GM23338 (cell line): Measurements from ENCODE around the gene SDHB. TPM values are rescaled to one million over a fixed set of nuclear protein-coding genes. Genes with fewer than 3 reads are reported as not detected.

Source experiments
- ATAC-seq: fragments of 200-7000 bp; cut with Tn5 transposase; 3 replicates; pipeline ENCODE4 v1.9.1; 2020
- DNase-seq: peaks from one replicate; pipeline ENCODE4 v3.0.0-alpha.2; 2015; ENCODE audit warnings: low spot score
- H2AFZ ChIP-seq: fragments of 200-600 bp; sonication (generic); 2 replicates; pipeline ENCODE4 v1.8.0; 2016; ENCODE audit warnings: antibody characterized with exemption, mild to moderate bottlenecking, moderate library complexity
- H3F3A ChIP-seq: fragments of 200-600 bp; sonication (generic); replicated peaks from 2 replicates; pipeline ENCODE4 v1.8.0; 2017; ENCODE audit warnings: antibody characterized with exemption, mixed run types, low read depth
- H3K27ac ChIP-seq: fragments of 200-600 bp; sonication (generic); 2 replicates; pipeline ENCODE4 v1.6.1; 2016; ENCODE audit warnings: low read depth
- H3K27me3 ChIP-seq: fragments of 200-600 bp; sonication (generic); 2 replicates; pipeline ENCODE4 v1.8.0; 2016; ENCODE audit warnings: mild to moderate bottlenecking, mixed run types, moderate library complexity; ENCODE audit not compliant: insufficient read depth
- H3K36me3 ChIP-seq: fragments of 200-600 bp; sonication (generic); 2 replicates; pipeline ENCODE4 v1.8.0; 2016; ENCODE audit warnings: mild to moderate bottlenecking; ENCODE audit not compliant: insufficient read depth
- H3K4me1 ChIP-seq: fragments of 200-600 bp; sonication (generic); 2 replicates; pipeline ENCODE4 v1.8.0; 2016; ENCODE audit warnings: mild to moderate bottlenecking, moderate library complexity; ENCODE audit not compliant: insufficient read depth
- H3K4me2 ChIP-seq: fragments of 200-600 bp; sonication (generic); 2 replicates; pipeline ENCODE4 v1.7.1; 2017; ENCODE audit warnings: mixed run types
- H3K4me3 ChIP-seq: fragments of 200-600 bp; sonication (generic); 2 replicates; pipeline ENCODE4 v1.6.1; 2016; ENCODE audit warnings: mixed run types
- H3K79me2 ChIP-seq: fragments of 200-600 bp; sonication (generic); replicated peaks from 2 replicates; pipeline ENCODE4 v1.8.0; 2017; ENCODE audit warnings: mild to moderate bottlenecking; ENCODE audit not compliant: insufficient read depth
- H3K9me2 ChIP-seq: fragments of 200-600 bp; sonication (generic); 2 replicates; pipeline ENCODE4 v1.8.0; 2017; ENCODE audit not compliant: insufficient read depth
- H4K20me1 ChIP-seq: fragments of 200-600 bp; sonication (generic); replicated peaks from 2 replicates; pipeline ENCODE4 v1.8.0; 2017; ENCODE audit warnings: mild to moderate bottlenecking; ENCODE audit not compliant: insufficient read depth
- H3K27ac Mint-ChIP-seq: 2 replicates; pipeline ENCODE4 v1.8.0; 2020; ENCODE audit warnings: inconsistent platforms, mild to moderate bottlenecking, moderate library complexity, mixed read lengths
- H3K27me3 Mint-ChIP-seq: 3 replicates; pipeline ENCODE4 v1.8.0; 2022; ENCODE audit warnings: low read depth, mild to moderate bottlenecking, moderate library complexity, mixed read lengths, inconsistent platforms; ENCODE audit not compliant: insufficient read depth, poor library complexity
- H3K36me3 Mint-ChIP-seq: 3 replicates; pipeline ENCODE4 v1.8.0; 2021; ENCODE audit warnings: low read depth, mild to moderate bottlenecking, inconsistent platforms, moderate library complexity, mixed read lengths
- H3K4me1 Mint-ChIP-seq: 3 replicates; pipeline ENCODE4 v1.8.0; 2020; ENCODE audit warnings: mild to moderate bottlenecking, inconsistent platforms, mixed read lengths
- H3K4me3 Mint-ChIP-seq: 3 replicates; pipeline ENCODE4 v1.8.0; 2021; ENCODE audit warnings: moderate library complexity, mild to moderate bottlenecking, inconsistent platforms, mixed read lengths
- H3K9me3 Mint-ChIP-seq: 3 replicates; pipeline ENCODE4 v1.8.0; 2020; ENCODE audit warnings: moderate library complexity, mild to moderate bottlenecking, inconsistent platforms, mixed read lengths
- CREB1 ChIP-seq: fragments of 250-450 bp; sonication (Bioruptor Pico); IDR thresholded peaks from 2 replicates; pipeline ENCODE4 v1.5.0; 2020; ENCODE audit warnings: low read depth, mild to moderate bottlenecking, moderate library complexity
- EZH2 ChIP-seq: fragments of 200-600 bp; sonication (generic); IDR thresholded peaks from one replicate; pipeline ENCODE4 v1.8.0; 2017; ENCODE audit warnings: antibody characterized with exemption, mild to moderate bottlenecking, low read depth; ENCODE audit not compliant: unreplicated experiment
- EZH2phosphoT487 ChIP-seq: fragments of 200-600 bp; sonication (generic); IDR thresholded peaks from one replicate; pipeline ENCODE4 v1.8.1; 2018; ENCODE audit warnings: antibody characterized with exemption; ENCODE audit not compliant: unreplicated experiment
- JUNB ChIP-seq: IDR thresholded peaks from one replicate; pipeline ENCODE4 v1.6.1; 2016; ENCODE audit warnings: antibody characterized with exemption; ENCODE audit not compliant: unreplicated experiment
- NANOG ChIP-seq: IDR thresholded peaks from 2 replicates; pipeline ENCODE4 v1.6.1; 2016; ENCODE audit warnings: antibody characterized with exemption, borderline replicate concordance
- POLR2AphosphoS5 ChIP-seq: IDR thresholded peaks from 2 replicates; pipeline ENCODE4 v1.6.1; 2016; ENCODE audit warnings: antibody characterized with exemption, low read depth
- STAT1 ChIP-seq: IDR thresholded peaks from one replicate; pipeline ENCODE4 v1.6.1; 2016; ENCODE audit warnings: antibody characterized with exemption; ENCODE audit not compliant: unreplicated experiment
- ZNF114 ChIP-seq: fragments of 250-450 bp; sonication (Bioruptor Pico); IDR thresholded peaks from 2 replicates; pipeline ENCODE4 v1.5.0; 2020; ENCODE audit warnings: mild to moderate bottlenecking, moderate library complexity
- ZNF331 ChIP-seq: fragments of 250-450 bp; sonication (Bioruptor Pico); IDR thresholded peaks from 2 replicates; pipeline ENCODE4 v1.5.0; 2020; ENCODE audit warnings: low read depth, mild to moderate bottlenecking, moderate library complexity
- polyA plus RNA-seq: library from polyadenylated mRNA; unstranded; fragments of >200 nt; fragmentation: Nextera tagmentation; extraction: Ambion mirVana; gene quantifications from 2 replicates; pipeline ENCODE4 v1.2.1, GENCODE V29; 2016
- total RNA-seq: library from RNA; depleted of rRNA; stranded (reverse); fragments of >200 nt; shearing (Covaris generic); gene quantifications from 2 replicates; pipeline ENCODE4 v1.2.3, GENCODE V29; 2014
- TF ChIP-seq, protein P1 (sequence below): fragments of 250-450 bp; sonication (Bioruptor Pico); IDR thresholded peaks from 2 replicates; pipeline ENCODE4 v1.5.0; 2020; ENCODE audit warnings: mild to moderate bottlenecking, moderate library complexity
- TF ChIP-seq, protein P2 (sequence below): IDR thresholded peaks from 2 replicates; pipeline ENCODE4 v1.6.1; 2016; ENCODE audit warnings: antibody characterized with exemption
- TF ChIP-seq, protein P3 (sequence below): IDR thresholded peaks from one replicate; pipeline ENCODE4 v1.6.1; 2018; ENCODE audit warnings: antibody characterized with exemption; ENCODE audit not compliant: unreplicated experiment
- TF ChIP-seq, protein P4 (sequence below), 2 experiments: fragments of 200-600 bp in 1 of 2; sonication (generic) in 1 of 2; conservative IDR thresholded peaks; 2 replicates each; pipeline versions ENCODE4 v1.5.1 to v1.6.1; 2016 to 2017; ENCODE audit warnings: antibody characterized with exemption in 2 of 2, low read depth in 2 of 2, mild to moderate bottlenecking in 2 of 2, moderate library complexity in 1 of 2

The SDHB gene
- total and polyA plus RNA-seq, 2 experiments from 2014 or later, result 72.8 to 112 TPM

DNA sequence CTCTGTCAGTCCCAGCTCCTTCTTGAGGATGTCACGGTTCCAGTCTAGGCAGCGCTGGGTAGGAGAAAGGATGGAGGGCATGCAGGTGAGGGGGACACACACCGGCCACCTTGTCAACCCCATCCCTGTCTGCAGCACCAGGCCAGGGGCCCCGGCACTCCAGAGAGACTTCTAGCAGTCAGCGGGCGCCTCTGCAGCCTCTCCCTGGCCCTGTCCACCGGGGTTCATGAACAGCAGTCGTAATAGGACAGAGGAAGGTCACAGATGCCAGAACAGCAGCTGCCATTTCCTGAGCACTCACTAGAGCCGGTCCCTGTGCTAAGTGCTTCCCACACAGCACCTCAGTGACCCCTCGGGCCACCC, 16.3 kb upstream of the SDHB start:
- no peak for TF ChIP-seq ZNF331 (CRISPR knock-in tag)
- no peak for TF ChIP-seq CREB1 (CRISPR knock-in tag)
- no peak for TF ChIP-seq NANOG
- no peak for TF ChIP-seq EZH2
- no peak for TF ChIP-seq JUNB
- no peak for TF ChIP-seq EZH2phosphoT487
- TF ChIP-seq, protein P1, sequence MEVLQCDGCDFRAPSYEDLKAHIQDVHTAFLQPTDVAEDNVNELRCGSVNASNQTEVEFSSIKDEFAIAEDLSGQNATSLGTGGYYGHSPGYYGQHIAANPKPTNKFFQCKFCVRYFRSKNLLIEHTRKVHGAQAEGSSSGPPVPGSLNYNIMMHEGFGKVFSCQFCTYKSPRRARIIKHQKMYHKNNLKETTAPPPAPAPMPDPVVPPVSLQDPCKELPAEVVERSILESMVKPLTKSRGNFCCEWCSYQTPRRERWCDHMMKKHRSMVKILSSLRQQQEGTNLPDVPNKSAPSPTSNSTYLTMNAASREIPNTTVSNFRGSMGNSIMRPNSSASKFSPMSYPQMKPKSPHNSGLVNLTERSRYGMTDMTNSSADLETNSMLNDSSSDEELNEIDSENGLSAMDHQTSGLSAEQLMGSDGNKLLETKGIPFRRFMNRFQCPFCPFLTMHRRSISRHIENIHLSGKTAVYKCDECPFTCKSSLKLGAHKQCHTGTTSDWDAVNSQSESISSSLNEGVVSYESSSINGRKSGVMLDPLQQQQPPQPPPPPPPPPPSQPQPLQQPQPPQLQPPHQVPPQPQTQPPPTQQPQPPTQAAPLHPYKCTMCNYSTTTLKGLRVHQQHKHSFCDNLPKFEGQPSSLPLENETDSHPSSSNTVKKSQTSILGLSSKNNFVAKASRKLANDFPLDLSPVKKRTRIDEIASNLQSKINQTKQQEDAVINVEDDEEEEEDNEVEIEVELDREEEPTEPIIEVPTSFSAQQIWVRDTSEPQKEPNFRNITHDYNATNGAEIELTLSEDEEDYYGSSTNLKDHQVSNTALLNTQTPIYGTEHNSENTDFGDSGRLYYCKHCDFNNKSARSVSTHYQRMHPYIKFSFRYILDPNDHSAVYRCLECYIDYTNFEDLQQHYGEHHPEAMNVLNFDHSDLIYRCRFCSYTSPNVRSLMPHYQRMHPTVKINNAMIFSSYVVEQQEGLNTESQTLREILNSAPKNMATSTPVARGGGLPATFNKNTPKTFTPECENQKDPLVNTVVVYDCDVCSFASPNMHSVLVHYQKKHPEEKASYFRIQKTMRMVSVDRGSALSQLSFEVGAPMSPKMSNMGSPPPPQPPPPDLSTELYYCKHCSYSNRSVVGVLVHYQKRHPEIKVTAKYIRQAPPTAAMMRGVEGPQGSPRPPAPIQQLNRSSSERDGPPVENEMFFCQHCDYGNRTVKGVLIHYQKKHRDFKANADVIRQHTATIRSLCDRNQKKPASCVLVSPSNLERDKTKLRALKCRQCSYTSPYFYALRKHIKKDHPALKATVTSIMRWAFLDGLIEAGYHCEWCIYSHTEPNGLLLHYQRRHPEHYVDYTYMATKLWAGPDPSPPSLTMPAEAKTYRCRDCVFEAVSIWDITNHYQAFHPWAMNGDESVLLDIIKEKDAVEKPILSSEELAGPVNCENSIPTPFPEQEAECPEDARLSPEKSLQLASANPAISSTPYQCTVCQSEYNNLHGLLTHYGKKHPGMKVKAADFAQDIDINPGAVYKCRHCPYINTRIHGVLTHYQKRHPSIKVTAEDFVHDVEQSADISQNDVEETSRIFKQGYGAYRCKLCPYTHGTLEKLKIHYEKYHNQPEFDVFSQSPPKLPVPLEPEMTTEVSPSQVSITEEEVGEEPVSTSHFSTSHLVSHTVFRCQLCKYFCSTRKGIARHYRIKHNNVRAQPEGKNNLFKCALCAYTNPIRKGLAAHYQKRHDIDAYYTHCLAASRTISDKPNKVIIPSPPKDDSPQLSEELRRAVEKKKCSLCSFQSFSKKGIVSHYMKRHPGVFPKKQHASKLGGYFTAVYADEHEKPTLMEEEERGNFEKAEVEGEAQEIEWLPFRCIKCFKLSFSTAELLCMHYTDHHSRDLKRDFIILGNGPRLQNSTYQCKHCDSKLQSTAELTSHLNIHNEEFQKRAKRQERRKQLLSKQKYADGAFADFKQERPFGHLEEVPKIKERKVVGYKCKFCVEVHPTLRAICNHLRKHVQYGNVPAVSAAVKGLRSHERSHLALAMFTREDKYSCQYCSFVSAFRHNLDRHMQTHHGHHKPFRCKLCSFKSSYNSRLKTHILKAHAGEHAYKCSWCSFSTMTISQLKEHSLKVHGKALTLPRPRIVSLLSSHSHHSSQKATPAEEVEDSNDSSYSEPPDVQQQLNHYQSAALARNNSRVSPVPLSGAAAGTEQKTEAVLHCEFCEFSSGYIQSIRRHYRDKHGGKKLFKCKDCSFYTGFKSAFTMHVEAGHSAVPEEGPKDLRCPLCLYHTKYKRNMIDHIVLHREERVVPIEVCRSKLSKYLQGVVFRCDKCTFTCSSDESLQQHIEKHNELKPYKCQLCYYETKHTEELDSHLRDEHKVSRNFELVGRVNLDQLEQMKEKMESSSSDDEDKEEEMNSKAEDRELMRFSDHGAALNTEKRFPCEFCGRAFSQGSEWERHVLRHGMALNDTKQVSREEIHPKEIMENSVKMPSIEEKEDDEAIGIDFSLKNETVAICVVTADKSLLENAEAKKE, result no peak
- no peak for TF ChIP-seq ZNF114 (CRISPR knock-in tag)
- TF ChIP-seq, protein P2, sequence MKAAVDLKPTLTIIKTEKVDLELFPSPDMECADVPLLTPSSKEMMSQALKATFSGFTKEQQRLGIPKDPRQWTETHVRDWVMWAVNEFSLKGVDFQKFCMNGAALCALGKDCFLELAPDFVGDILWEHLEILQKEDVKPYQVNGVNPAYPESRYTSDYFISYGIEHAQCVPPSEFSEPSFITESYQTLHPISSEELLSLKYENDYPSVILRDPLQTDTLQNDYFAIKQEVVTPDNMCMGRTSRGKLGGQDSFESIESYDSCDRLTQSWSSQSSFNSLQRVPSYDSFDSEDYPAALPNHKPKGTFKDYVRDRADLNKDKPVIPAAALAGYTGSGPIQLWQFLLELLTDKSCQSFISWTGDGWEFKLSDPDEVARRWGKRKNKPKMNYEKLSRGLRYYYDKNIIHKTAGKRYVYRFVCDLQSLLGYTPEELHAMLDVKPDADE, result no peak
- TF ChIP-seq, protein P3, sequence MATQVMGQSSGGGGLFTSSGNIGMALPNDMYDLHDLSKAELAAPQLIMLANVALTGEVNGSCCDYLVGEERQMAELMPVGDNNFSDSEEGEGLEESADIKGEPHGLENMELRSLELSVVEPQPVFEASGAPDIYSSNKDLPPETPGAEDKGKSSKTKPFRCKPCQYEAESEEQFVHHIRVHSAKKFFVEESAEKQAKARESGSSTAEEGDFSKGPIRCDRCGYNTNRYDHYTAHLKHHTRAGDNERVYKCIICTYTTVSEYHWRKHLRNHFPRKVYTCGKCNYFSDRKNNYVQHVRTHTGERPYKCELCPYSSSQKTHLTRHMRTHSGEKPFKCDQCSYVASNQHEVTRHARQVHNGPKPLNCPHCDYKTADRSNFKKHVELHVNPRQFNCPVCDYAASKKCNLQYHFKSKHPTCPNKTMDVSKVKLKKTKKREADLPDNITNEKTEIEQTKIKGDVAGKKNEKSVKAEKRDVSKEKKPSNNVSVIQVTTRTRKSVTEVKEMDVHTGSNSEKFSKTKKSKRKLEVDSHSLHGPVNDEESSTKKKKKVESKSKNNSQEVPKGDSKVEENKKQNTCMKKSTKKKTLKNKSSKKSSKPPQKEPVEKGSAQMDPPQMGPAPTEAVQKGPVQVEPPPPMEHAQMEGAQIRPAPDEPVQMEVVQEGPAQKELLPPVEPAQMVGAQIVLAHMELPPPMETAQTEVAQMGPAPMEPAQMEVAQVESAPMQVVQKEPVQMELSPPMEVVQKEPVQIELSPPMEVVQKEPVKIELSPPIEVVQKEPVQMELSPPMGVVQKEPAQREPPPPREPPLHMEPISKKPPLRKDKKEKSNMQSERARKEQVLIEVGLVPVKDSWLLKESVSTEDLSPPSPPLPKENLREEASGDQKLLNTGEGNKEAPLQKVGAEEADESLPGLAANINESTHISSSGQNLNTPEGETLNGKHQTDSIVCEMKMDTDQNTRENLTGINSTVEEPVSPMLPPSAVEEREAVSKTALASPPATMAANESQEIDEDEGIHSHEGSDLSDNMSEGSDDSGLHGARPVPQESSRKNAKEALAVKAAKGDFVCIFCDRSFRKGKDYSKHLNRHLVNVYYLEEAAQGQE, result no peak
- TF ChIP-seq, protein P4, sequence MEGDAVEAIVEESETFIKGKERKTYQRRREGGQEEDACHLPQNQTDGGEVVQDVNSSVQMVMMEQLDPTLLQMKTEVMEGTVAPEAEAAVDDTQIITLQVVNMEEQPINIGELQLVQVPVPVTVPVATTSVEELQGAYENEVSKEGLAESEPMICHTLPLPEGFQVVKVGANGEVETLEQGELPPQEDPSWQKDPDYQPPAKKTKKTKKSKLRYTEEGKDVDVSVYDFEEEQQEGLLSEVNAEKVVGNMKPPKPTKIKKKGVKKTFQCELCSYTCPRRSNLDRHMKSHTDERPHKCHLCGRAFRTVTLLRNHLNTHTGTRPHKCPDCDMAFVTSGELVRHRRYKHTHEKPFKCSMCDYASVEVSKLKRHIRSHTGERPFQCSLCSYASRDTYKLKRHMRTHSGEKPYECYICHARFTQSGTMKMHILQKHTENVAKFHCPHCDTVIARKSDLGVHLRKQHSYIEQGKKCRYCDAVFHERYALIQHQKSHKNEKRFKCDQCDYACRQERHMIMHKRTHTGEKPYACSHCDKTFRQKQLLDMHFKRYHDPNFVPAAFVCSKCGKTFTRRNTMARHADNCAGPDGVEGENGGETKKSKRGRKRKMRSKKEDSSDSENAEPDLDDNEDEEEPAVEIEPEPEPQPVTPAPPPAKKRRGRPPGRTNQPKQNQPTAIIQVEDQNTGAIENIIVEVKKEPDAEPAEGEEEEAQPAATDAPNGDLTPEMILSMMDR (conservative IDR thresholded peaks at IDR 0.05; ENCODE audit: low read depth in 2 of 2), result no peak
- TF ChIP-seq POLR2AphosphoS5, result no peak
- no peak for TF ChIP-seq STAT1
- no peaks in the 10 kb centered on the region for H3K79me2 ChIP-seq
- DNase-seq, result no peak

More for the DNA sequence above, 16.3 kb upstream of the SDHB start:
- Histone ChIP-seq H3K9me2 (no peaks in the 10 kb centered on the region), H3K4me3 (no peak overlapping the region), H3K4me1 (no peaks in the 10 kb centered on the region), H3F3A (no peaks in the 10 kb centered on the region), H3K36me3 (no peaks in the 10 kb centered on the region; the same call in 1 of the 2 replicates), H3K4me2 (no peak overlapping the region), H3K27ac (no peak overlapping the region), H2AFZ (no peak overlapping the region), H3K27me3 (no peaks in the 10 kb centered on the region), H4K20me1 (no peaks in the 10 kb centered on the region)
- H3K9me3 Mint-ChIP-seq, result no peaks in the 10 kb centered on the region; the same call in 2 of the 3 replicates
- no peak for ATAC-seq
- no peak overlapping the region for H3K4me3 Mint-ChIP-seq
- no peaks in the 10 kb centered on the region for H3K4me1 Mint-ChIP-seq
- no peak overlapping the region for H3K27ac Mint-ChIP-seq
- H3K36me3 Mint-ChIP-seq, result no peaks in the 10 kb centered on the region
- H3K27me3 Mint-ChIP-seq, result peaks cover 6% of the 10 kb centered on the region
